ENCODE data around the gene ZDHHC18. TPM values are rescaled to one million over a fixed set of nuclear protein-coding genes. Genes with fewer than 3 reads are reported as not detected.

Gene ZDHHC18
- total and polyA plus RNA-seq, 2 donors (not counting 1 experiment from before 2014, with no cell fraction given), result 6.3 to 16.9 TPM

GRCh38 chr1:26848499-26848898 is 22.0 kb downstream of the ZDHHC18 start:
- H3K9me3 ChIP-seq (ENCODE audit: control insufficient read depth, insufficient read depth, low read depth, low read length), result no peaks in the 10 kb centered on the region
- peaks cover 17% of the 10 kb centered on the region for H3K36me3 ChIP-seq (ENCODE audit: control insufficient read depth, insufficient read depth, low read length)
- H3K4me2 ChIP-seq (ENCODE audit: extremely low read depth, insufficient read depth, low read length), result no peak overlapping the region
- no peaks in the 10 kb centered on the region for H4K20me1 ChIP-seq (ENCODE audit: control insufficient read depth, extremely low read depth, insufficient read depth, low read length)
- H3K4me3 ChIP-seq (replicated peaks in 1 of 4; ENCODE audit: control extremely low read depth in 1 of 4, insufficient read depth in 1 of 4, low read depth in 3 of 4, low read length in 4 of 4), result no peak overlapping the region
- DNase-seq (ENCODE audit: low read depth in 2 of 2), result no peak
- H3K9ac ChIP-seq (ENCODE audit: insufficient read depth, low read length), result no peak overlapping the region
- no peaks in the 10 kb centered on the region for H3K27me3 ChIP-seq (ENCODE audit: control insufficient read depth, insufficient read depth, low read length)
- peak overlapping the region; percentile 86 for H3K27ac ChIP-seq (ENCODE audit: insufficient read depth, low read length)
- peaks cover 17% of the 10 kb centered on the region for H3K4me1 ChIP-seq (ENCODE audit: control insufficient read depth, extremely low read depth, insufficient read depth, low read length)
- H3K79me2 ChIP-seq (ENCODE audit: control insufficient read depth, insufficient read depth, low read length), result no peaks in the 10 kb centered on the region
- TF ChIP-seq CTCF (conservative IDR thresholded peaks at IDR 0.05 in 1 of 2, IDR thresholded peaks at IDR 0.05 in 1 of 2; ENCODE audit: low read depth in 1 of 2, low read length in 2 of 2) (no peak), EZH2 (IDR thresholded peaks at IDR 0.05; ENCODE audit: low read length, missing control alignments) (no peak)
- H2AFZ ChIP-seq (ENCODE audit: low read length), result no peak overlapping the region

- no peak for TF ChIP-seq EZH2 (IDR thresholded peaks at IDR 0.05; ENCODE audit: low read length, missing control alignments)
- no peak for TF ChIP-seq CTCF (conservative IDR thresholded peaks at IDR 0.05 in 1 of 2, IDR thresholded peaks at IDR 0.05 in 1 of 2; ENCODE audit: low read depth in 1 of 2, low read length in 2 of 2)
- no peak overlapping the region for H2AFZ ChIP-seq (ENCODE audit: low read length)
- H3K36me3 ChIP-seq (ENCODE audit: control insufficient read depth, insufficient read depth, low read length), result peaks cover 23% of the 10 kb centered on the region
- peaks cover 17% of the 10 kb centered on the region for H3K4me1 ChIP-seq (ENCODE audit: control insufficient read depth, extremely low read depth, insufficient read depth, low read length)
- H4K20me1 ChIP-seq (ENCODE audit: control insufficient read depth, extremely low read depth, insufficient read depth, low read length), result no peaks in the 10 kb centered on the region
- no peak overlapping the region for H3K4me3 ChIP-seq (replicated peaks in 1 of 4; ENCODE audit: control extremely low read depth in 1 of 4, insufficient read depth in 1 of 4, low read depth in 3 of 4, low read length in 4 of 4)
- no peaks in the 10 kb centered on the region for H3K79me2 ChIP-seq (ENCODE audit: control insufficient read depth, insufficient read depth, low read length)
- H3K4me2 ChIP-seq (ENCODE audit: extremely low read depth, insufficient read depth, low read length), result no peak overlapping the region
- DNase-seq (ENCODE audit: low read depth in 2 of 2), result peak; percentile 77 to 89
- no peaks in the 10 kb centered on the region for H3K27me3 ChIP-seq (ENCODE audit: control insufficient read depth, insufficient read depth, low read length)
- H3K9me3 ChIP-seq (ENCODE audit: control insufficient read depth, insufficient read depth, low read depth, low read length), result no peaks in the 10 kb centered on the region
- peak overlapping the region; percentile 86 for H3K27ac ChIP-seq (ENCODE audit: insufficient read depth, low read length)
- no peak overlapping the region for H3K9ac ChIP-seq (ENCODE audit: insufficient read depth, low read length)
Observed at GRCh38 chr1:26848941-26849774, 22.7 kb downstream of the ZDHHC18 start.

- peaks cover 24% of the 10 kb centered on the region for H3K36me3 ChIP-seq (ENCODE audit: control insufficient read depth, insufficient read depth, low read length)
- no peak overlapping the region for H3K27ac ChIP-seq (ENCODE audit: insufficient read depth, low read length)
Observed at GRCh38 chr1:26851106-26851684, 24.7 kb downstream of the ZDHHC18 start.

More at GRCh38 chr1:26851106-26851684, 24.7 kb downstream of the ZDHHC18 start:
- Histone ChIP-seq H3K27me3 (ENCODE audit: control insufficient read depth, insufficient read depth, low read length) (no peaks in the 10 kb centered on the region), H2AFZ (ENCODE audit: low read length) (no peak overlapping the region), H3K79me2 (ENCODE audit: control insufficient read depth, insufficient read depth, low read length) (no peaks in the 10 kb centered on the region), H3K4me3 (replicated peaks in 1 of 4; ENCODE audit: control extremely low read depth in 1 of 4, insufficient read depth in 1 of 4, low read depth in 3 of 4, low read length in 4 of 4) (no peak overlapping the region), H3K9ac (ENCODE audit: insufficient read depth, low read length) (no peak overlapping the region), H3K9me3 (ENCODE audit: control insufficient read depth, insufficient read depth, low read depth, low read length) (no peaks in the 10 kb centered on the region), H3K4me1 (ENCODE audit: control insufficient read depth, extremely low read depth, insufficient read depth, low read length) (peaks cover 17% of the 10 kb centered on the region), H3K4me2 (ENCODE audit: extremely low read depth, insufficient read depth, low read length) (no peak overlapping the region), H4K20me1 (ENCODE audit: control insufficient read depth, extremely low read depth, insufficient read depth, low read length) (no peaks in the 10 kb centered on the region)
- TF ChIP-seq CTCF (conservative IDR thresholded peaks at IDR 0.05 in 1 of 2, IDR thresholded peaks at IDR 0.05 in 1 of 2; ENCODE audit: low read depth in 1 of 2, low read length in 2 of 2), result peak in 1 of 2 donors; percentile 5
- no peak for TF ChIP-seq EZH2 (IDR thresholded peaks at IDR 0.05; ENCODE audit: low read length, missing control alignments)
- DNase-seq (ENCODE audit: low read depth in 2 of 2), result no peak
